Keratinocyte (primary cell): ENCODE data around the gene JMJD1C.

Source experiments
- CTCF ChIP-seq, 3 experiments: IDR thresholded peaks in 1 of 3; conservative IDR thresholded peaks in 1 of 3; optimal IDR thresholded peaks in 1 of 3; 2 replicates in 2 of 3; 3 replicates in 1 of 3; pipeline versions ENCODE3 to v1.5.1; 2011; ENCODE audit warnings: low read length in 3 of 3, mild to moderate bottlenecking in 3 of 3, moderate library complexity in 2 of 3, control low read depth in 1 of 3, inconsistent platforms in 1 of 3; ENCODE audit not compliant: insufficient read depth in 2 of 3; ENCODE audit errors: extremely low read depth in 1 of 3
- EZH2 ChIP-seq: IDR thresholded peaks from one replicate; pipeline ENCODE4 v1.6.1; 2012; ENCODE audit warnings: inconsistent platforms, mild to moderate bottlenecking, low read length, moderate library complexity

DNA sequence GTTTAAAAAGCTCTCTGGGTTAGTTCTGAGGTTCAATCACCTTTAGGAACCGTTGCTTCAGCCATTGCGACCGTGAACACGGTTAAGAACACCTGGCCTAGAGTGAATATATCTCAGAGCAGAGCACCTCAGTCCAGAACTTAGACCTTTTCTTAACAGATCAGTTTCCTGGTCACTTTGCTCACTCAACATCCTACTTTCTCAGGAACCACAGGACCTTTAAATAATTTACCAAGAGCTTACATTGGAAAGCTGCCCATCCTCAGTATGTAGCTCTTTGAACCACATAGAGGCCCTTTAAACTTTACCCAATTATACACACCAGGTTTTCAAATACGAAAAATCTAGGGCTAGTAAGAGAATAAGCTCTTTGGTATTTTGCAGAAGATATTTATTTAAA lies 179.4 kb downstream of the JMJD1C start:
- TF ChIP-seq CTCF (optimal IDR thresholded peaks at IDR 0.05 in 1 of 3, IDR thresholded peaks at IDR 0.05 in 1 of 3, conservative IDR thresholded peaks at IDR 0.05 in 1 of 3; ENCODE audit: extremely low read depth in 1 of 3, insufficient read depth in 2 of 3, low read length in 3 of 3) (no peak), EZH2 (no peak)
